AG09319 (cell line): ENCODE data around the gene NTNG1.

Experiments used
- DNase-seq: peaks from one replicate; pipeline ENCODE4 v3.0.0-alpha.2; 2010; ENCODE audit warnings: low read depth; ENCODE audit errors: extremely low read depth
- TF ChIP-seq, protein P1 (sequence below): IDR thresholded peaks from 2 replicates; pipeline ENCODE4 v1.5.1; 2011; ENCODE audit warnings: low read depth, mild to moderate bottlenecking, inconsistent platforms, low read length, moderate library complexity

NTNG1 gene

DNA sequence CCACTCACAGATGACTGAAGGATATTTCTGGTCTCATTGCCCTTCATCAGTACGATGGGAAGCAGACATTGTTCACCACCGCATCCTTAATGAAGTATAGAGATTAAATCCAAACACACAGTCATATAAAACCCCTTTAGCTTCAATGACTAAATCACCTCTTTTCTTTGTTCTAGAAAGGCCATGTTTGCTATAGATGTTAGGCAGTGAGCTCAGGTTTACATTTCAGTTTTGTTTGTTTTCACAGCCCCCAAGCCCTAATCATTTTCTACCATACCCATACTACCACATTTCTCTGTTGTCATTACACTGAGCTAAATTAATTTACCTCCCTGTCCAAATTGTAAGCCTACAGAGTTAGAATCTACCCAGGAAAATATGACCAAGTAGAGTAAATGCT, 385.1 kb downstream of the NTNG1 start:
- no peak for DNase-seq
- TF ChIP-seq, protein P1, sequence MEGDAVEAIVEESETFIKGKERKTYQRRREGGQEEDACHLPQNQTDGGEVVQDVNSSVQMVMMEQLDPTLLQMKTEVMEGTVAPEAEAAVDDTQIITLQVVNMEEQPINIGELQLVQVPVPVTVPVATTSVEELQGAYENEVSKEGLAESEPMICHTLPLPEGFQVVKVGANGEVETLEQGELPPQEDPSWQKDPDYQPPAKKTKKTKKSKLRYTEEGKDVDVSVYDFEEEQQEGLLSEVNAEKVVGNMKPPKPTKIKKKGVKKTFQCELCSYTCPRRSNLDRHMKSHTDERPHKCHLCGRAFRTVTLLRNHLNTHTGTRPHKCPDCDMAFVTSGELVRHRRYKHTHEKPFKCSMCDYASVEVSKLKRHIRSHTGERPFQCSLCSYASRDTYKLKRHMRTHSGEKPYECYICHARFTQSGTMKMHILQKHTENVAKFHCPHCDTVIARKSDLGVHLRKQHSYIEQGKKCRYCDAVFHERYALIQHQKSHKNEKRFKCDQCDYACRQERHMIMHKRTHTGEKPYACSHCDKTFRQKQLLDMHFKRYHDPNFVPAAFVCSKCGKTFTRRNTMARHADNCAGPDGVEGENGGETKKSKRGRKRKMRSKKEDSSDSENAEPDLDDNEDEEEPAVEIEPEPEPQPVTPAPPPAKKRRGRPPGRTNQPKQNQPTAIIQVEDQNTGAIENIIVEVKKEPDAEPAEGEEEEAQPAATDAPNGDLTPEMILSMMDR = no peak

DNA sequence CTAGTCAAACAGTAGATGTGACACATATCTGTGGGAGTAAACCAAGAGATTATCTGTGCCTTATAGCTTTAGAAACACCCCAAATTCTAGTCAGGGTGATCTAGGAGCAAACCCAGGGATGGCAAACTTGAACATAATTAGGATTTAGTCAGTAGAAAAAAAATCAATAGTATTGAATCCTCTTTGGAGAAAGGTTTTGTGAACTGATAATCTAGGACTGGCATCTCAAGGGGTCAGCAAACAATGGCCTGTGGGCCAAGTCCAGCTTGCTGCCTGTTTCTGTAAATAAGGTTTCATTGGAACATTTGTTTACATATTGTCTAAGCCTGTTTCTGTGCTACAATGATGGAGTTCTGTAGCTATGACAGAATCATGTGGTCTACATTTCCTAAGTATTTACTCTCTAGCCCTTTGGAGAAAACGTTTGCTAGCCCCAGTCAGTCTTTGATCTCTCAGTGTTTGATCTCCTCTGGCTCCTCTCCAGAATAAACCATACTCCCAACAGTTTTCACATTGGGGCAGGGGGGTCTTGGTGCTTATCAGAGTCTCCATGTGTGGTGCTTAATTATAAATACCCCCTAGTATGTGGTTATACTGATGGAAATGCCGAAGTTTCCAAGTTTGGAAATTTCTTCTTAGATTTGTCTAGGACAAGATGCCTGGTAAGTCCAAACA, 385.8 kb downstream of the NTNG1 start:
- TF ChIP-seq, protein P1 = no peak
- DNase-seq = no peak

DNA sequence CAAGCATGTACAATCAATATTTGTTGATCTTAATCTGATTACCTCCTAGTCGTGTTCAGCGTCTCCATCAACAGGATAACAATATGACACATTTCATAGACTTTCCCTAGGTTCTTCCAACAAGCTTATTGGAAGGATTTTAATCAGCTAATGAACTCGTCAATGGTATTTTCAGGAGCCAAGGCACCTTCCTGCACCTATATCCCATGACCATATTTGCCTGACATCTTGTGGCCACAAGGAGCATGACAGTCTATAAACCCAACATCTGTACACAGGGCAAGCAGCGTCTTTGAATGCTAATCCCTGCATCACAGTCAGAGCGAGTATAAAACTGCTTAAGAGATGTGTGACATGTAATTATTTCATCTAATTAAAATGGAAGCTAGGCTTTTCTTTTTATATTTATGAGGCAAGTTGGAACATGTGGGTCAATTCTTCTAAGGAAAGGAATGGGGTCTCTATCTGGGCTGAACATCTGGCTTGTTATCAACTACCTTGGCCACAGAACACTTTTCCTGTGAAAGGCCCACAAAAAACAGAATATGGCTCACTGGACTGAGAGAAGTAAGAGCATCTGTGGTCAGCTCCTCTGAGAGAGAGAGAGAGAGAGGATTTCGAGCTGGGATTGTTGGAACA, 388.8 kb downstream of the NTNG1 start:
- TF ChIP-seq, protein P1 = peak; percentile 84
- DNase-seq = peak; percentile 14

DNA sequence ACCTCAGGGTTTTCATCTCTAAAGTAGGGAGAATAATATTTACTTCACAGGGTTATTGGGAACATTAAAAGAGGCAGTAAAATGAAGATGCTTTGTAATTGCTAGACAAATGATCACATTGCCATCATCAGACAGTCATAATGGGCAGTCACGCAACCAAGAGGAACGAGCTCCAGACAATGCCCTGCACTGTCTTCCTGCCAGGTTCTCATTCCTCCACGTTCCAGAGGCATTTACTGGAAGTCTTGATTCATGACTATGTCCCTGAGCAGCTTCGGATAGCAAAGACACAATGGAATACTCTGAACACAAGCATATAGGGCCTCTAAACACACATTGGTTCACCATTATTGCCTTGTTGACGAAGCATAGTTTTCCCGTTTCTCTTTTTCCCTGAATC, 389.7 kb downstream of the NTNG1 start:
- DNase-seq = no peak

DNA sequence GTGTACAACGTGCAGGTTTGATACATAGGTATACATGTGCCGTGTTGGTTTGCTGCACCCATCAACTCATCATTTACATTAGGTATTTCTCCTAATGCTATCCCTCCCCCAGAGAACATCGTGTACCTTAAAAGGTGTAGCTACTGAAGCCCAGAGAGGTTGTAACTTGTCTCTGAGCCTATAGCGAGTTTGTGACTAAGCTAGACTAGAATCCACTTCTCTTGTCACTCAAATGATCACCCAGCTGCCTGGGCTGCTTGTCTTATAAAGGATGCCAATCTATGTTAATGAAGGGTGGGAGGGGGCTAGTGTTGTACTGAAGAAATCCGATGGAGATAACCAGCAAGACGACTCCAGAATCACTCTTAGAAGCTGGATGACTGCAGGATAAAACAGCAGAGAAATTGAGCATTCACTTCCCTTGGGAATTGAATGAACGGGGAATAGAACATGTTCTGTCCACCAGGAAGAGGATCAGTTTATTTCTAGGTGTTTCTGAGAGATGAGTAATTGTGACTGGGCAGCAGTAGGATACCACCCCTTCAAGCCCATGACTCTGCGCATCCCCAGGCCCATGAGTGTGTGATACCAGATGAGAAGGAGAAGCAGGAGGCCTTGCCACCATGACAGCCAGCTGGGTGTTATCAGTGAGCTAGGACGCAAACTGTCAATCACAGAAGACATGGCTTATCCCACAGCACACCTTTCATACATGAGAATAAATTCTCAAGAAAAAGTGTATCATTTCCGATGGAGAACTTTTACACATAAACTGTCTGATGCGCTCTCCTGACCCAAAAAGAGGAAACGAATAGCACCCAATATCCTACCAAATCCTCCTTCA, 390.4 kb downstream of the NTNG1 start:
- TF ChIP-seq, protein P1 = no peak
- DNase-seq = no peak

More for the DNA sequence above, 389.7 kb downstream of the NTNG1 start:
- TF ChIP-seq, protein P1 = no peak

DNA sequence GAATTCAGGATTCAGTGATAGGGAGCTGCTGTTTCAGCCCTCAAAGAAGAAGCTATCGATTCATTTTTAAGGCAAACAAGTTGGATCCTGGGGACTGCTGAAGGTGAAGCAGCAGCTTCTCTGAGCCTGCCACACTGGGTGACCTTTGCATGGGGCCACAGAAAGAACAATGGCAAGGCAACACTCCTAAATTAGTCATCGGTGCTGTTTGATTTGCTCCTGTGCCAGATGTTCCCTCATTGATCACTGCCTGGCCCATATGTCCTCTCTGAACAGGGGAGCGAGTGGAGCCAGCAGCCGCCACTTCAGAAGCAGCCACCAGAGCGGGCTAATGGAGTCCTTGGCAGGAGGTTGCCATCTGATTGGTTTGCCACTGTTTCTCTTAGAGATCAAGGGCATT, 391.5 kb downstream of the NTNG1 start:
- TF ChIP-seq, protein P1 = no peak
- DNase-seq = no peak
